NCI-H2196 (cell line): ENCODE results near the gene C10orf143.
A peak's percentile ranks its signal among the peaks of the same experiment; 100 is the strongest.
"Not testable (repeated sequence)": the region's sequence is repeated elsewhere in the genome, so short reads cannot be mapped to it uniquely, and the experiment has no call there.

Experiments used
- DNase-seq: peaks from one replicate; lab custom pipeline; 2025; ENCODE audit not compliant: unreplicated experiment; lab: John Stamatoyannopoulos, UW

Gene C10orf143

DNA sequence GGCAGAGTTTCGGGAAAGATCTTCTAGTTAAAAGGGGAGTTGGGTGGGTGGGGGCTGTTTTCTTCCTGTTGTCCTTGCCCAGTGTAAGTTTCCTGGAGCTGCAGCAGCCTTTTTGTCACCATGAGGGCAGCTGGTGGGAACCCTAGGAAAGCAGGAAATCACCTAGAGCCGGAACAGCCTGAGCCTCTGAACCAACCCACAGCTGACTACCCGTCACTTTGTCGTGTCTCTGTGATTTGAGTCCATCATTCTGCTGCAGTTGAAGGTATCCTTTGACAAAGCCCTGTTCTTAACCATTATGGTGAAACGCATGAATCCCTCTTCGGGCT lies 1.2 kb upstream of the C10orf143 start:
- DNase-seq: no peak

DNA sequence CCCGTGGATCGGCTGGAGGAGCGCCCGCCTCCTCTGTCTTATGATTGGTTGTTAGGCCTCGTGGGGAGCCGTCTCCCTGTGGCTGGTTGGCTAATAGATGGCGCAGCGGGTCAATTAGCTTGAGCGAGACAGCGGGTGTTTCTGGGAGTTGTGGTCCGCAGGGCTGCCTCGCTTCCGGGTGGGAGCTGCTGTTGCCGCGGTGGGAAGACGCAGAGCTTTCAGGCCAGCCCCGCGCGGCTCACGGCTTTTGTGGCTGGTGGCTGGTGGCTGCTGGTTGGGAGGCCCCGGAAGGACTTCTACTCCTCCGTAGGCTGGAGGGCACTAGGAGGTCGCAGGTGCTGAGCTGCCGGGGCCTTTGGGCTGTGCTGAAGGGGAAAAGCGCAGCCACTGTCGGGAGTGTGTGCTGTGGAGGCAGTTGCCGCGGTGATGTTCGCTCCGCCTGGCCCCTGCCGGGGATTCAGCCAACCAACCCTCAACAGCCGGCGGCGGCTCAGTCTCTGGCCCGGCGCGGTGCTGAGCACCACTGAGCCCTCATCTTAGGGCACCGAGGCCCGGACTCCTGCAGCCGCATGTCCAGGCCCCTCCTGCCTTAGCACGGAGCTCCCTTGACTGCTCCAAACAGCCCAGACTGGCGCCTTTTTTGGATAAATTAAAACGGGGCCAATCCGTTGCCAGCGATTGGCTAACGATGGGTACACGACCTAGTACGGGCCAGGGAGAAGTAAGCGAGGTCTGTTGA lies 652 bp upstream of the C10orf143 start:
- DNase-seq: peak; percentile 81

DNA sequence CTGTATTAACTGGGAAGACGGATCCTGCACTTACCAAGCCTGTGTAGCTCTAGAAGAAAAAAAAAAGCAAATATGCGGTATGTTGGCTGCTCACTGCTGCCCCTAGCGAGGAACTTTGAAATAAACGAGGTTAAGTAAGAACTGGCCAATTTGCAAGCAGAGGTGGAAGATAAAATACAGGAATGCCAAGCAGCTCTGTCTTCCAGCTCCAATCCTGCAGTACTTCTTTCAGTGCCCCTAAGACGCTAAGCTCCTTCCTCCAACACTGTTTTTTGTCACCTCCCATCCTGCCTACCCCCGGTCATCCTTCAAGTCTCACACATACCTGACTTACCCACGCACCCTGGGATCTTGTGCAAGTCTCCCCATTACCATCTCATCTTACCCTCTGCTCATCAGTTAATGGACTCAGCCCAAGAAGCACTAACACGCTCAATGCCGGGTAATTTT lies 809 bp downstream of the C10orf143 start:
- peak; percentile 54 for DNase-seq

DNA sequence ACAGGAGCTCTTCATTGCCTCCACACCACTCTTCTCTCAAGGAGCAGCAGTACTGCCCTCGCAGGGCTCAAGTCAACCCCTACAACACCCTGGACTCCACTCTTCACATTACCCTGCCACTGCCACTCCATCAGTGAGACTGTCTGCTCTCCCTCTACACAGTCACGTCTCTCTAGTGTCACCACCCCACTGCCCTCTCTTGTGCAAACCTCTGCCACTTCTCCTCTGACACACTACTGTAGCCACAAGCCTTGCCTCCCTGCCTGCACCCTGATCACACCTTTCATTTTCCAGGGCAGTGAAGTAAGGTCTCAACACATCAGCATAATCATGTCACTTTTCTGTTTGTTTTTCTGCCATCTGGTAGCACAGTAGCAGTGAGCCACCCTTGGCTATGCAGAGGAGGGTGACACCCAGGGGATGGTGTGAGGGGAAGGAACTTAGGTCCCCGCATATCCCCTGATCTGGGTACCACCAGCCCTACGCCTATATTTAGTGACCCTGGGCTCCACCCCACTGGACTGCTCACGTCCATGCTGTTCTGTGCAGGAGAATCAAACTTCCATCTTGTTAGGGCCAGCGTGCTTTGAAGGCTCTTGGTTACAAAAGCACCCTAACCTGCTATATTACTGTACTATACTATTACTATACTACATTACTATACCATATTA lies 1.6 kb downstream of the C10orf143 start:
- no peak for DNase-seq

DNA sequence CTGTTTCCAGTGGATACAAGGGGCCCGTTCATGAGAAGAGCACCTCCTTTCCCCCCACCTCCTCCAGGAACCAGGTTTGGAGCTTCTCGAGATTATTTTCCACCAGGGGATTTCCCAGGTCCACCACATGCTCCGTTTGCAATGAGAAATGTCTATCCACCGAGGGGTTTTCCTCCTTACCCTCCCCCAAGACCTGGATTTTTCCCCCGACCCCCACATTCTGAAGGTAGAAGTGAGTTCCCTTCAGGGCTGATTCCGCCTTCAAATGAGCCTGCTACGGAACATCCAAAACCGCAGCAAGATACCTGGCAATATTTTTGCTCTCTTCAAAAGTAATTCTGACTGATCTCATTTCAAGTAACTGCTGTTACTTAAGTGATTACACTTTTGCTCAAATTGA lies 2.5 kb downstream of the C10orf143 start:
- not testable (repeated sequence) for DNase-seq

DNA sequence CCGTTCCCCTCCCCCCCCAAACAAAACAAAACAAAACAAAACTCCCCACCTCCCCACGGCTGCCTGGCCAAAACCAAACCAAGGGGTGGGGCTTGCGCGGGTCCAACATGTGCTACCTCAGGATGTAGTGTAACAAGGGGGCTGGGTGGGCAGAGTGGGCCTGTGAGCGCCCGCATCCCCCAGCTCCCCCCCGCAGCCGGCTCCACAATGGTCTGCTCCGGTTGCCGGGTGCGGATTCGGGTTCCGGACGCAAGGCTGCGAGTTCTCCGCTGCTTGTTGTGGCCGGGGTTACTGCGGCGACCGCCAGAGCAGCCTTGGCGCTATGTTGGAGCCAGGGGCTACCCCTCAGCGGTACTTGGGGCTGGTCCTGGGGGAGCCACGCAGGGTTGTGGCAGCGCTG lies 4.9 kb downstream of the C10orf143 start:
- no peak for DNase-seq

DNA sequence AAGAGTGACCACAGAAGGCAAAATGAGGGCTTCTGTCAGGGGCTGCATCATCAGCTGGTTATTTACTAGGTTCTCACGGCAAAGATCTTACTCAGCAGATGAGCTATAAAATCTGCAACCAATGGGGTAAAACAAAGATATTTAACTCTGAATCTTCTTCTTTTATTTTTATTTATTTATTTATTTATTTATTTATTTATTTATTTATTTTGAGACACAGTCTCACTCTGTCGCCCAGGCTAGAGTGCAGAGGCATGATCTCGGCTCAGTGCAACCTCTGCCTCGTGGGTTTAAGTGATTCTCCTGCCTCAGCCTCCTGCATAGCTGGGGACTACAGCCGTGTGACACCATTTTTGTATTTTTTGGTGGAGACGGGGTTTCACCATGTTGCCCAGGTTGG lies 11.3 kb downstream of the C10orf143 start:
- DNase-seq: no peak

DNA sequence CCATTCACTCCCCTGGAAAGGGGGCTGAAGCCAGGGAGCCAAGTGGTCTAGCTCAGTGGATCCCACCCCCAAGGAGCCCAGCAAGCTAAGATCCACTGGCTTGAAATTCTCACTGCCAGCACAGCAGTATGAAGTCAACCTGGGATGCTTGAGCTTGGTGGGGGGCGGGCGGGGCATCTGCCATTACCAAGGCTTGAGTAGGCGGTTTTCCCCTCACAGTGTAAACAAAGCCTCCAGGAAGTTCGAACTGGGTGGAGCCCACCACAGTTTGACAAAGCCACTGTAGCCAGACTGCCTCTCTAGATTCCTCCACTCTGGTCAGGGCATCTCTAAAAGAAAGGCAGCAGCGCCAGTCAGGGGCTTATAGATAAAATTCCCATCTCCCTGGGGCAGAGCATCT lies 20.1 kb downstream of the C10orf143 start:
- DNase-seq: not testable (repeated sequence)

DNA sequence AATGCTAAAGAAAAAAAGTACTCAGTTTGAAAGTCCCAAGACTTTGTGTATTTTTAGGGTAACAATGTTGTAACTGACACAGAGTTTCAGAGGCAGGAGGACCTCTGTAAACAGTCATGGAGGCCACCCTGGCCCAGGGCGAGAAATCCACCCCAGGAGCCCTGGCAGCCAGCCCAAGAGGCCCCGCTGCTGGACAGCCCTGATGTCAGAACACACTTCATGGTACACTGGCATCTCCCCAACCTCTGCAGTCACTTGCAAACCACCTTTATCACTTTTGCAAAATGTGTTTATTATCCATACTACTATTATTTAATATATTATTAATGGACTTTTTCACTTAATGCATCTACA lies 30.2 kb downstream of the C10orf143 start:
- no peak for DNase-seq

DNA sequence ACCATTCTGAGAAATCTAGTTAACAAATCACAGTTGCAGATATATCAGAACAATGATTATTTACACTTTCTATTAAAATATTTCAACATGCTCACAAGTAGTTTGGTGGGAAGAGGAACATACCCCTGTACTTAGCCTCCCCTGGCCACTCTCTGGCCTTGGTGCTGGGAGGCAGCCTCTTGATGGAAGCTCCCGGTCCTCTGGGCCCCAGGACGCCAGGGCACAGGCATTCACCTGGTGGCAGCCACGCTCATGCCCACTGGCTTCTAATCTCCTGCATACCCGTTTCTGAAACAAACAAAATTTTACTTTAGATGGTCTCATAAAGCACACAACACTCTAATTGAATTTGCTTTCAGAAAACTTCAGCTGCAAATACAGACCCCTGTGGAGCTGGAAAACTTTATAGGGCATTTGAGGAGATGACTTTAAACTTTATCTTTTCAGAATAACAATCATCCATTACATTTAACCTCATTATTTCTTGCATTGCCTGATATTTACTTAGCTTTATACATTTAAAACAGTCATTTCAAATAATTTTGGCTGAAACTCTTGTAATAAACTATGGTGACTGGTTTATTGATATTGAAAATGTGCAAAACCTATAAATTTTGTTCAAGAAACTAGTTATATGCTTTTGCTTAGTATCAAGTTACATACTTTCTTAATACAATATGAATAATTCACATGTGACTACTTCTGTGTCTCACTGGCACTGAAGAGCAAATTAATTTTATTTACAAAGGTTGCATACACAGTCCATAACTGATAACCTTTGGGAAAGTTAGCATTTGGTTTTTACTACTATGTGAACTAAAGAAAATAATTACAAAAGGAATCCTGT lies 30.8 kb downstream of the C10orf143 start:
- no peak for DNase-seq

DNA sequence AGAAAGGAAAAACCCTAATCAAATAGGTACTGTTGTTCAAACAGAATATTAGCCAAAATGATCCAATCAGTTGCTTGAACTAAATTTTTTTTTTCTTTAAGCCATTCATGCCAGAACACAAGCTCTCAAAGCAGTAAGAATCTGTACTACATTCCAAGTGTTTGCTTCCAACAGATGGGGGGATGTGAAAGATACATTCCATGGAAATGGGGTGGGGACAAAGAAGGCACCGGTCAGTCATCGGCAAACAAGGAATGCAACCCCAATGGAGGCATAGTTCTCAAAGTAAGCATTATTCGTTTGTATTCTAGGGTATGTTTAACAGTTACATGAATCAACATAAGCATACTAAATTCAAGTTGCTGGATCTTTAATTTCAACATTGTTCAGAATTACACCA lies 32.5 kb downstream of the C10orf143 start:
- no peak for DNase-seq

DNA sequence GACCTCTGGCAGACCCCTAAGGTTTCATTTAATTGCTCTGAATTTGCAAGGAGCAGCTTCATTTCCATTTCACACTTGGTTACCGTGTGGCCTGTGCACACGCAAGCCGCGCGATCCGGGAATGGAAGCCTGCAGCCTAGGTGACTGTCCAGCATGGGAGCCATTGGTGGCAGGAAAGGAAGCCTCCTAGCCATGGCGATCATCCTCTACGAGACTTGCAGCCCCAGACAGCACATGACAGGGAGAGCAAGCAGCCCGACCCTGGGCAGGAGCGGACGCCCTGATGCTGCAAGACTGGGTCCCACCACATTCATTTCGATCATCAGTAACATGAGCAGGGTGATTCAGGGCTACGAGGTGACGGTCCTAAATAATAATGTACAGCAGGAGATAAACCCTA lies 33.9 kb downstream of the C10orf143 start:
- DNase-seq: no peak

DNA sequence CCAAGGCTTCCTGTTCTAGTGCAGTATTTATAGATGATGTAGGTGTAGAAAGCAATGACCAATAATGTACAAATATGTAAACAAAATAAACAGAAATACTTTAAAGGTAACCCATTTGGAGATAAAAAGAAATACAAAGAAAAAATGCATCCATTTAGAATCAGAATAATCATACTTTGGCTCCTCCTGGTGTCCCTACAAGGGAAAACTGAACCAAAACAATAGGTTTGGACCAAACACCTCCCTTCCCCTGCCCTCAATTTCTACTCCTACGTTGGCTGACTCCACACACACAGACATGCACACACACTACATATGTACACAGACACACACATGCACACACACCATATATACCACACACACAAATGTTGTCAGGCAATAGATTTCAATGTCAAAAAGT lies 36.0 kb downstream of the C10orf143 start:
- no peak for DNase-seq

DNA sequence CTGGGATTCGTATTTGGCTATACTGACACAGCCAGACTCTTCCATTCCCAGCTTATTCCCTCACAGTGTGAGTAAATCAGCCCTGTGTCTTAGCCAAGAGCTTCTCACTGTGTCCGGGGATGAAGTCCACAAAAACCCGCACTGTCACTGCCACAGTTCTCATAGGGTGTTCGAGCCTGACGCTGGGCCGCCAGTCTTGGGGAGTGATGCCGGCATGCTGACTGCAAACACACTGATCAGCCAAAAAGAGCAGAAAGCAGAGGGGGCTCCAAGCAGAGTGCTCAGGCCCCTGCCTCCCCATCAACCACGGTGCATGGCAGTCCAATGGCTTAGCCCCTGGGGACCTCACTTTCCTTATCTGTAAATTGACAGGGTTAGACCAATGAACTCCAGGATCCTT lies 36.7 kb downstream of the C10orf143 start:
- no peak for DNase-seq

DNA sequence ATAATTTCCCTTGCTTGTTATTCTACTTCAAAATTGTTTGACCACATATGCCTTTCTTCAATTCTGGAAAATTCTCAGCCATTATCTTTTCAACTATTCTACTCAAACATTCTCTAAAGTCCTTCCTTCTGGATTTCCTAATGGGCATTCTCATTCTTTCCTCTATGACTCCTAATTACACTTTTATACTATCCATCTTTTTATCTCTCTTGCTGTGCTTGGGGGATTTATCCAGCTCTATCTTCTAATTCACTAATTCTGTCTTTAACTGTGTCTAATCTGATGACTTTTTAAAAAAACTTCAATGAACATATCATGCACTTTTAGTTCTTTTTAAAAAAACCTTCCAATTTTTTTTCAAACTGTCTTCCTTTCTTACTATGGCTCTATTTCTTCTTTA lies 38.4 kb downstream of the C10orf143 start:
- no peak for DNase-seq

DNA sequence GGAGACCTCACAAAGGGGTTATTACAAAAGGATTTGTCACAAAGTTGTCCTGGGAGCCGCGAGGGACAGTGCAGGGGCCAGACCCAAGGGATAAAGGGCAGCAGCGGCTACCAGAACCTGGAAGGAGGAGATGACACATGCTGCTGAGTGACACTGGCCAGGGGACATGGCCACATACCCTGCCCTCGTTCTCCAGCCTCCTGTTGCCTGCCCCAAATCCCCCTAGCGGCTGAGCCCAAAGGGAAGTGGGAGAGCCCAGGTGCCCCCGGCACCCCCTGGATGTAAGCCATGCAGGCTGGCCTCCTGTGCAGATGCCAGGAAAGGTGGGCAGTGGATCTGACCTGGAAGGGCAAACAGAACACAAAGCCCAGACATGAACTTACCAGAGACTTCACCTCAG lies 42.7 kb downstream of the C10orf143 start:
- DNase-seq: no peak

DNA sequence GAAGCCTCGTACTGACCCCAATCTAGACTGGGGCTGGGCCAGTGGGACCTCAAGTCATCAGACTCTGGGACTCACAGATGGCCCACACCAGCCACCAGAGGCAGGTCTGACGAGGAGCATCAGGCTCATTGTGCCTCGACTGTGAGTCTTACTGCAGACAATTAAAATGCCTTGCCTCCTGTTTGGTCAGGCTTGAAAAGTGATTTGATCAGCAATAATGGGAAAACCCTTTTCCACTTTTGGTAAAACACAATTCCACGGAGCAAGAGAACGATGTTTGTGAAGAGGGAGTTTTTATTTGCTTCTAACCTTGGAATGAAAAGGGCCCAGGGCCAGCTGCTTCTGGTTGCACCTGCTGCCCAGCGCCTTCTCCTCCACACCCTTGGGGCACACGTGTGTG lies 43.9 kb downstream of the C10orf143 start:
- no peak for DNase-seq

DNA sequence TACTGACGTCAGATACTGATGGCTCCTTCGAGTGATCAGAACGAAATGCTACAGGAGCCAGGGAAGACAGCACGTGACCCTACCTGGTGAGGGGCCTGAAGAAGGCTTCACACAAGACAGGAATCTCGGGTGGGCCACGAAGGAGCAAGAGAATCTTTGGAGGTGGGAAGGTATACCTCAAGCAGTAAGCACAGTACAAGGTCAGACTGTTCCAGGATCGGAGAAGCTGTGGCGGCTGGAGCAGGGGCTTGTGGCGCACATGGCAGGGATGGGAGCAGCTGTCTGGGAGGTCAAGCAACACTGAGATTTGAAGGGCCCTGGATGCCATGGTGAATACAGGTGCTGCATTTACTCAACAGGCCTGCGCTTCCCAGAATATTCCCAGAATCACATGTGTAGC lies 45.4 kb downstream of the C10orf143 start:
- DNase-seq: no peak

DNA sequence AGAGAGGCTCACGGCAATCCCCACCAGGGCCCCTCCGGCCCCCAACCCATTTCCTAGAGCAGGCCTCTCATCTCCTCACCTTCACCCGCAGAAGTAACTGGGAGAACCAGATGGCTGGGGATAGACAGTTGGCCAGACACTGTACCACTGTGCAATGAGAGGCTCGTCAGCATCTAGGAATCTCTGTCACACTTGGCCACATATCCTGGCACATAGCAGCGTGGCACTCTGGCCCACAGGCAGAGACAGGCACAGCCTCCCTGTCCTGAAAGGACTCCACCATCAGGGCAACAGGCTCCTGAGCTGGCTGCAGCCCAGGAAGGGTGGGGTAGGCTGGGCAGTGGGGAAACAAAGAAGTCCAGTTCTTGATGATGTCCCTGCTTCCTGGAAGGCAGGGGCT lies 45.8 kb downstream of the C10orf143 start:
- no peak for DNase-seq

DNA sequence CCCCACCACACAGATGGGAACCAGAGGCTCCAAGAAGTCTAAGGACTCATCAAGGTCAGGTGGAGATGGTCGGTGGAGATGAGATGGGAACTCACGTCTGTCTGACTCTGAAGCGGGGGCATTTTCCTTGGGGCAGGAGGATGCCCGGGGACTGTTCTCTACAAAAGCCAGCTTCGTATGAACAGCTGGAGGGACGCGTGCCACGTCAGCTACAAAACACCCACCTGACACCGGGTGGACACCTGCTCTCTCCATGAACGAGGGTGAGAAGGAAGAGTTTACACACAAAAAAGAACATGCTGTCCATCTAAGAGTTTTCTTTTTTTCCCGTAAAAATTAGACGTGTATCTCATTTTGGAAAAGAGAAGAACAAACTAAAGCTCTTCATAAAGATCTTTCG lies 47.7 kb downstream of the C10orf143 start:
- no peak for DNase-seq

DNA sequence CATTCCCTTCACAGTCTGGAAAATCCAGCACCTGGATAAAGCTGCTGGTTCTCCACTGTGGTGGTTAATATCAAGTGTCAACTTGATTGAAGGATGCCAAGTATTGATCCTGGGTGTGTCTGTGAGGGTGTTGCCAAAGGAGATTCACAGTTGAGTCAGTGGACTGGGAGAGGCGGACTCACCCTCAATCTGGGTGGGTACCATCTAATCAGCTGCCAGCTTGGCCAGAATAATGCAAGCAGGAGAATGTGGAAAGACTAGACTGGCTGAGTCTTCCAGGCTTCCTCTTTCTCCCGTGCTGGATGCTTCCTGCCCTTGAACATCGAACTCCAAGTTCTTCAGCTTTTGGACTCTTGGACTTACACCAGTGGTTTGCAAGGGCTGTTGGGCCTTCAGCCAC lies 48.4 kb downstream of the C10orf143 start:
- DNase-seq: no peak

DNA sequence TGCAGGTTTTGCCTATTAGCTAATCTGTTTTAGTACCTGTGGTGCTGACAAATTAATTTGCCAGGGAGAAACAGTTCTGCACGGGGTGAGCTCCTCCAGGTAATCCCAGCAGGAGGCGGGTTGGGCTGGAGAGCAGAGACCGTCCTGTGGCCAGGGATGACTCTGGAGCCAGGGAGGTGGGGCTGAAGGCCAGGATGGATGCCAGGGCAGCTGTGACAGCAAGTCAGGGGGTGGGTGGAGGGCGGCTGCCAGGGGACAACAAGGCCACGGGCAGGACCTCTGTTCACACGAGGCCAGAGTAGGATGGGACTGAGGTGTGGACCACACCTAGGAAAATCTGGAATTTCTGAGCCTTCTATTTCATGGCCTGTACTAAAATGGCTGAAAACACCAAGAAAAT lies 48.9 kb downstream of the C10orf143 start:
- no peak for DNase-seq
